GM21381 (cell line): ENCODE results near the gene TSPAN32.
"Not testable (repeated sequence)": the region's sequence is repeated elsewhere in the genome, so short reads cannot be mapped to it uniquely, and the experiment has no call there.

ENCODE experiments used
- ATAC-seq: cut with Tn5 transposase; IDR thresholded peaks from one replicate; pipeline ENCODE4 v1.9.1; 2021; ENCODE audit warnings: mild to moderate bottlenecking, moderate library complexity; ENCODE audit not compliant: unreplicated experiment

The TSPAN32 gene

DNA sequence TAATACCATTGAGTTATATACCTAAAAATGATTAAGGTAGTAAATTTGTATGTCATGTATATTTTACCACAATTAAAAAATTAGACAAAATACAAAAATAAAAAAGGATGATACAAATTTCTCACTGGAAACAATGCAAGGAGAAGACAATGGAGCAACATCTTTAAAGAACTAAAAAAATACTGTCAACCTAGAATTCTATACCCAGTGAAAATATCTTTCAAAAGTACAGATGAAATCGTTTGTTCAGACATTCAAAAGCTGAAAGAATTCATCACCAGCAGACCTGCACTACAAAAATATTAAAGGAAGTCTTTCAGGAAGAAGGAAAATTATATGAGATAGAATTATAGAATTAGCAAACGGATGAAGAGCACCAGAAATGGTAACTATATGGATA is 21.6 kb upstream of the TSPAN32 start:
- ATAC-seq = no peak

GRCh38 chr11:2286350-2286749 is 15.5 kb upstream of the TSPAN32 start:
- not testable (repeated sequence) for ATAC-seq

GRCh38 chr11:2287091-2287490 is 14.7 kb upstream of the TSPAN32 start:
- ATAC-seq = no peak

- ATAC-seq = no peak
Measured at GRCh38 chr11:2289350-2289749, 12.5 kb upstream of the TSPAN32 start.

- ATAC-seq = no peak
Measured at GRCh38 chr11:2289859-2290258, 12.0 kb upstream of the TSPAN32 start.

GRCh38 chr11:2290351-2290841 is 11.4 kb upstream of the TSPAN32 start:
- no peak for ATAC-seq

- no peak for ATAC-seq
Measured at GRCh38 chr11:2293531-2293971, 8.3 kb upstream of the TSPAN32 start.

DNA sequence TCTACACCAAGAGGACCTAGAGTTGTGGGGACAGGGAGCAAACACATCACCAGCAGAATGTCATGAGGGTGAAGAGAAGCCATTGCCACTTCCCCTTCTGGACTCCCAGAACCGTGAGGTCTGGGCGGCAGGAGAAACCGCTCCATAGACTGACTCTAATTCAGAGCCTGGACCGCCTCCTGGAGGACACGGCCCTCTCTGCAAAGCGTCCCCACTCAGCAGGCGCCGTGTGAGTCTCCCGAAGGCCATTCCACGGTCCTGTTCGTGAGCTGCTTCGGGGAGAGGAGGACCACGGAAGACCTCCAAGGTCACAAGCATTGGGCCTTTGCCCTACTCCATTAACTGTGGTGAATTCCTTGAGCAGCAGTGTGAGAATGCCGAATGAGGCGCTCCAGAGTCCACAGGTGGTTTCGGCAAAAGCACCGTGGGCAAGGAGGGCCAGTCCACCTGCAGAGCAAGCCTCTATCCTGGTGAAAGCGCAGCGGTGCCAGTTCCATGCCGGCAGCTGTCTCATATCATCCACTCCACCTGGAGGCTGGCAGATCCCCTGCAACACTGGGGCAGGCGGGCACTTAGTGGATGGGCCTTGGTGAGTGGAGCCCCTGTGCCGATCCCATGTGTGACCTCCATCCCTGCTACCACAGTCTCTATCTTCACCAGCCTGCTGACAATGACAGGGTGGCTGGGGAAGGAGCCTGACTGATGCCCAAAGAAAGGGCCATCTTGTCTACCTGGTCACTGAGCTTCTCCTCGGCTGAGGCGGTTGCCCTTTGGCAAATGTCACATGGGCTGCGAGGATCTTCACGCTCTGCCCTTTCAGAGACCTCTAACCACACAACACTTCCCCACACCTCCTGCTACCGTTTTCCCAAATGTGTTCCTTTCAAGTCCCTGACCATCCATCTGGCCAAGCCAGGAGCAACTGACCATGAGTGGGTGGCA is 7.6 kb upstream of the TSPAN32 start:
- no peak for ATAC-seq

GRCh38 chr11:2294926-2295290 is 6.9 kb upstream of the TSPAN32 start:
- no peak for ATAC-seq

- ATAC-seq = no peak
Measured at GRCh38 chr11:2295971-2296912, 5.6 kb upstream of the TSPAN32 start.

GRCh38 chr11:2296913-2297622 is 4.7 kb upstream of the TSPAN32 start:
- no peak for ATAC-seq

- ATAC-seq = no peak
Measured at GRCh38 chr11:2297623-2298030, 4.2 kb upstream of the TSPAN32 start.

DNA sequence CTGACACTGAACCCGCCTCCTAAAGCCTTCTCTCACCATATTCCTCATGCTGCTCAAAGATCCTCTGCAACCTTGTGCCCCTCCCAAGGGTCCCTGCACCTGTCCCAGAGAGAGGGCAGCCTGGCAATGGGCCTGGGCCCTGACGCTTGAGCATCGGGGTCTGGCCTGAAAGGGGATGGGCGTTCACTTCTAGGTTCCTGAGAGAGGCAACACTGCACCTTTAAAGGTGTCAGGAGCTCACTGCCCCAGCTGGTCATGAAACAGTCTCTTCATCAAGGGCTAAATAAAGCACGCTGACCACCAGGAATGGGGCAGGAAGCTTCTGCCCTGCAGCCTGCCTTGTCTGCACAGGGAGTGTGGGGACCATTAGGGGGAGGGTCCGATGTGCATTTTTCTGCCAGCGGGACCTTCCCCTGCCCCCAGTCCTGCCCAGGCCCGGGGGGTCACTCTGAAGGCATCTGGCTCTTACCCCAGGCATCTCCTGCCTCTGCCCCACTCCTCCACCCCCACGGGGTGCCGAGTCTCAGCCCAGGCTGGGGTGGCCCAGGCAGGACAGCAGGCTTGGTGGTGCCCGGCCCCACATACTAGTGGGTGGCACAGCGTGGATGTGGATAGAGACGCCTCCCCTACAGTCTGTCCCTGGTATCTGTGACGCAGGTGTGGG is 3.5 kb upstream of the TSPAN32 start:
- ATAC-seq = no peak

GRCh38 chr11:2298795-2299761 is 2.7 kb upstream of the TSPAN32 start:
- ATAC-seq = no peak

DNA sequence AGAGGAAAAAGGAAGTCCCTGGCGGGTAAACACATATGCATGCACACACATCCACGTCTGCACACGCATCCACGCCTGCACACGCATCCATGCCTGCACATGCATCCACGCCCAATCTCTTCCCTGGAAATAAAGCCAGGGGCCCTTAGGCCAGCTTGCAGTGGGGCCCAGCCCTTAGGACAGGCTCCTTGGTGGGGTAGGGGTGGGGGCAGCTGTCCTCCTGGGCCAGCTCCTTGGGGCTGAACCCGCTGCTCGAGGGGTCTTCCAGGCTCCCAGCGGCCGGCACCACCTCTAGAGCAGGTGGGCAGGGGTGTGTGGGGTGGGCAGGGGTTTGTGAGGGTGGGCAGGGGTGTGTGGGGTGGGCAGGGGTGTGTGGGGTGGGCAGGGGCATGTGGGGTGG is 2.0 kb upstream of the TSPAN32 start:
- no peak for ATAC-seq

DNA sequence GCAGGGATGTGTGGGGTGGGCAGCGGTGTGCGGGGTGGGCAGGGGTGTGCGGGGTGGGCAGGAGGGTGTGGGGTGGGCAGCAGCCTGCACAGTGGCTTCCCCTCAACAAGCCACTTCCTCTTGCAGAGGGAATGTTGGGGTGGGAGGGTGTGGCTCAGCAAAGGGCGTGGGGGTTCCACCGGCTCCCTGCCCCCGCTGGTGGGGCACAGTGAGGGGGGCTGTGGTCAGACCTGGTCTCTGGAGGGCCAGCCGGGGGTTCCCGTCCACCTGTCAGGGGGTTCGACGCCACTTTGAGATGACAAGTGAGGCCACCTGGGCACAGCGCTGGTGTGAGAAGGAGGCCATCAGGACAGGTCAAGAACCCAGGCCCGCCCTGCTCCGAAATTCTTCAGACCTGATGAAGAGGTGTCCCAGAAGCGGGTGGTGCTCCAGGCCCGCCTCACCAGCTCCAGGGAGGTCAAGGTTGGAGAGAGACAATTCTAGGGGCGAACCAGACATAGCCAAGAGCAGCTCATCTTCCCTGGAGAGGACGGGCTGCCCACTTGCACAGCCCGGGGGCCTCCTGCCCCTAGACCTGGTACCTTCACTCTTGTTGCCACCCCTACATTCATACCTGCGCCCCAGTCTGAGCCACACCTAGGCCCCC is 1.4 kb upstream of the TSPAN32 start:
- ATAC-seq = no peak

- no peak for ATAC-seq
Measured at GRCh38 chr11:2300936-2301630, 730 bp upstream of the TSPAN32 start.

DNA sequence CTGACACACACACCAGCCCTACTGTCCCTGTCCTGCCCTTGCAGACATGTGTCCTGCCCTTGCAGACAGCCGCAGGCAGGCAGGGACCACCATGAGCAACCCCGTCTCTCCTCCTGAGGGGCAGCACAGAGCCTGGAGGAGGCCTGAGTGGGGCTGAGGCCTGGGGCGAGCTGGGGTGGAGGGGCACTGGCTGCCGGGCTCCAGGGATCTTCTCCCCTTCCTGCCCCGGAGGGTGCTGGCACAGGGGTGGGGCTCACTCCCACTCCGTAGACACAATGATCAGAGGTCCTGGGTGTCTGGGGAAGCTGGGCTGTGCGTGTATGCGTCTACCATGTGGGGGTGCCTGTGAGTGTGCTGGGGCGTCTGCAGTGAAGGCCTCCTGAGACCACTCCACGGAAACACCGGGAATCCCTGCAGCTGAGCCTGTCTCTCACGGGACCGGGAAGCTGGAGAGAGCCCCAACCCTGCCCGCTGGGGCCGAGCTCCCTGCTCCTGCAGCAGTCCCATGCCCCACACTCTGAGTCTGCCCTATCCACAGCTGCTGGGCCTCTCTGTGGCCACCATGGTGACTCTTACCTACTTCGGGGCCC is 588 bp downstream of the TSPAN32 start:
- no peak for ATAC-seq
